DOHH2 (cell line): Measurements from ENCODE around the gene ZFP1.

Experiments
- H3F3A ChIP-seq: fragments of 200-600 bp; sonication (generic), shearing (Covaris generic); 2 replicates; pipeline ENCODE4 v1.6.0; 2016; ENCODE audit warnings: antibody characterized with exemption, mild to moderate bottlenecking; ENCODE audit not compliant: control insufficient read depth, insufficient read depth
- H3K27ac ChIP-seq: fragments of 200-600 bp; sonication (generic); 2 replicates; pipeline ENCODE4 v1.5.1; 2014; ENCODE audit warnings: low read depth, mild to moderate bottlenecking, low read length, moderate library complexity
- H3K27me3 ChIP-seq: fragments of 200-600 bp; sonication (generic); 2 replicates; pipeline ENCODE4 v1.6.1; 2014; ENCODE audit warnings: mild to moderate bottlenecking, low read length, mixed read lengths; ENCODE audit not compliant: control insufficient read depth
- H3K36me3 ChIP-seq: fragments of 200-600 bp; sonication (generic); 2 replicates; pipeline ENCODE4 v1.6.1; 2014; ENCODE audit warnings: mild to moderate bottlenecking, low read length, moderate library complexity, mixed read lengths; ENCODE audit not compliant: control insufficient read depth
- H3K4me1 ChIP-seq: fragments of 200-600 bp; sonication (generic); 2 replicates; pipeline ENCODE4 v1.6.1; 2014; ENCODE audit warnings: mild to moderate bottlenecking, low read length, mixed read lengths; ENCODE audit not compliant: control insufficient read depth
- H3K4me2 ChIP-seq: fragments of 200-600 bp; sonication (generic); 2 replicates; pipeline ENCODE4 v1.6.0; 2014; ENCODE audit warnings: mild to moderate bottlenecking, low read length, moderate library complexity
- H3K4me3 ChIP-seq: fragments of 200-600 bp; sonication (generic); 2 replicates; pipeline ENCODE4 v1.5.1; 2014; ENCODE audit warnings: mild to moderate bottlenecking, low read length, mixed read lengths
- H3K79me2 ChIP-seq: fragments of 200-600 bp; sonication (generic); 2 replicates; pipeline ENCODE4 v1.6.1; 2014; ENCODE audit warnings: mild to moderate bottlenecking, low read length, mixed read lengths; ENCODE audit not compliant: control insufficient read depth
- H3K9me2 ChIP-seq: fragments of 200-600 bp; sonication (generic); replicated peaks from 2 replicates; pipeline ENCODE4 v1.6.1; 2014; ENCODE audit warnings: mild to moderate bottlenecking, low read length, mixed read lengths; ENCODE audit not compliant: control insufficient read depth
- H3K9me3 ChIP-seq: fragments of 200-600 bp; sonication (generic); 2 replicates; pipeline ENCODE4 v1.6.1; 2014; ENCODE audit warnings: antibody characterized with exemption, low read length, mixed read lengths; ENCODE audit not compliant: control insufficient read depth, insufficient read depth
- H4K20me1 ChIP-seq: fragments of 200-600 bp; sonication (generic); 2 replicates; pipeline ENCODE4 v1.6.0; 2014; ENCODE audit warnings: low read depth, mild to moderate bottlenecking, antibody characterized with exemption, low read length, moderate library complexity; ENCODE audit not compliant: control insufficient read depth, insufficient read depth
- CTCF ChIP-seq: fragments of 200-600 bp; sonication (generic); IDR thresholded peaks from one replicate; pipeline ENCODE4 v1.5.1; 2014; ENCODE audit warnings: antibody characterized with exemption, mild to moderate bottlenecking, low read depth, low read length; ENCODE audit not compliant: poor library complexity, severe bottlenecking
- EZH2phosphoT487 ChIP-seq: fragments of 200-600 bp; sonication (generic); IDR thresholded peaks from 2 replicates; pipeline ENCODE4 v1.6.1; 2017; ENCODE audit warnings: borderline replicate concordance, mild to moderate bottlenecking, antibody characterized with exemption, low read length, moderate library complexity, mixed read lengths

The ZFP1 gene

GRCh38 chr16:75148311-75149195 is at the start of gene ZFP1:
TSS of gene ZFP1 (plus strand) at chr16:75148524. CDS start at chr16:75152952, 4,428 bp downstream.
- Histone ChIP-seq H3K4me2 (peak within 1 kb of the TSS; percentile 68), H3K27ac (peak within 1 kb of the TSS; percentile 71), H3K36me3 (peaks cover 30% of the 10 kb centered on the region), H3K4me1 (peaks cover 8% of the 10 kb centered on the region), H3K9me2 (no peaks in the 10 kb centered on the region), H4K20me1 (no peaks in the 10 kb centered on the region), H3K9me3 (peaks cover 26% of the 10 kb centered on the region), H3K4me3 (peak within 1 kb of the TSS; percentile 93), H3F3A (no peaks in the 10 kb centered on the region), H3K79me2 (peaks cover 50% of the 10 kb centered on the region), H3K27me3 (no peaks in the 10 kb centered on the region)
- TF ChIP-seq CTCF (no peak), EZH2phosphoT487 (no peak)

GRCh38 chr16:75099075-75099667 is 49.2 kb upstream of the ZFP1 start:
- Histone ChIP-seq H3K27me3 (no peaks in the 10 kb centered on the region), H3K4me2 (peak overlapping the region; percentile 52), H3F3A (no peaks in the 10 kb centered on the region), H3K4me3 (no peak overlapping the region), H3K79me2 (no peaks in the 10 kb centered on the region), H3K4me1 (peaks cover 24% of the 10 kb centered on the region), H3K9me2 (no peaks in the 10 kb centered on the region), H3K36me3 (no peaks in the 10 kb centered on the region), H3K27ac (no peak overlapping the region), H4K20me1 (no peaks in the 10 kb centered on the region), H3K9me3 (no peaks in the 10 kb centered on the region)
- TF ChIP-seq CTCF (no peak), EZH2phosphoT487 (no peak)

- H3K27me3 ChIP-seq = no peaks in the 10 kb centered on the region
- TF ChIP-seq CTCF (no peak), EZH2phosphoT487 (no peak)
- H3K4me2 ChIP-seq = peak overlapping the region; percentile 52
- H3K27ac ChIP-seq = no peak overlapping the region
- no peaks in the 10 kb centered on the region for H3K9me2 ChIP-seq
- H3K4me1 ChIP-seq = peaks cover 24% of the 10 kb centered on the region
- no peaks in the 10 kb centered on the region for H3K36me3 ChIP-seq
- H3F3A ChIP-seq = no peaks in the 10 kb centered on the region
- no peaks in the 10 kb centered on the region for H4K20me1 ChIP-seq
- no peaks in the 10 kb centered on the region for H3K9me3 ChIP-seq
- H3K4me3 ChIP-seq = 0 out of 2 replicates have a peak overlapping the region, but pooled peaks have one; percentile 15
- H3K79me2 ChIP-seq = no peaks in the 10 kb centered on the region
Measured at GRCh38 chr16:75099738-75100602, 48.4 kb upstream of the ZFP1 start.
